Measurements from ENCODE around the gene GLRX.

GRCh38 chr5:95838001-95838520 lies 15.5 kb upstream of the GLRX start:
- no peak for TF ChIP-seq CTCF (IDR thresholded peaks at IDR 0.05; ENCODE audit: low read length)
- TF ChIP-seq EZH2 (IDR thresholded peaks at IDR 0.05; ENCODE audit: borderline replicate concordance, low read length) = no peak
